HuH-7 (cell line): ENCODE measurements around the gene COL20A1.

ENCODE experiments used
- DNase-seq: peaks from one replicate; pipeline ENCODE4 v3.0.0; 2011; ENCODE audit warnings: low spot score

COL20A1 gene

DNA sequence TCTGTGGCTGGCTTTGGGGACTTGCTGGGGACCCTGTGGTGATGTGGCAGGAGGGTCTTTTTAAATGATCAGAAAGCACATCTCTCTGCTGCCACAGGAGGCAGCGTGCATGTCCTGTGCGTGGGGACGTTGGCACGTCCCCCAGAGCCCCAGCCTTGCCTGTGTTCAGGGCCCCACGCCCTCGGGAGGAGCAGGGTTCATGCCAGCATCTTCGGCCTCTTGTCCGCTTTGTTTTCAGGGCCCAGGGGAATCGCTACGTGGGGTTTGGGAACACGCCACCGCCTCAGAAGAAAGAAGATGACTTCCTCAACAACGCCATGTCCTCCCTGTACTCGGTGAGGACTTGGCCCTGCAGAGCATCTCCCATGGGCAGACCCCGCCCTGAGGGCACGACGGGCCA is 14.3 kb upstream of the COL20A1 start:
- DNase-seq, result no peak

DNA sequence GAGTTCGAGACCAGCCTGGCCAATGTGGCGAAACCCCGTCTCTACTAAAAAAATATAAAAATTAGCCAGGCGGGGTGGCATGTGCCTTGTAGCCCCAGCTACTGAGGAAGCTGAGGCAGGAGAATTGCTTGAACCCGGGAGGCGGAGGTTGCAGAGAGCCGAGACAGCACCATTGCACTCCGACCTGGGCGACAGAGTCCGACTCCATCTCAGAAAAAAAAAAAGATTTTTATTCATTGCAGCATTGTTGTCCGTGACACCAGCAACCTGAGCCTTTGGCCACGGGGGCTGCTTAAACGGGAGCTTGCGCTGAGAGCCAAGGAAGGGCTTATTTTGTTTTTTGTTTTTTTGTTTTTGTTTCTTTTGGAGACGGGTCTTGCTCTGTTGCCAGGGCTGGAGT is 13.1 kb upstream of the COL20A1 start:
- DNase-seq, result no peak

DNA sequence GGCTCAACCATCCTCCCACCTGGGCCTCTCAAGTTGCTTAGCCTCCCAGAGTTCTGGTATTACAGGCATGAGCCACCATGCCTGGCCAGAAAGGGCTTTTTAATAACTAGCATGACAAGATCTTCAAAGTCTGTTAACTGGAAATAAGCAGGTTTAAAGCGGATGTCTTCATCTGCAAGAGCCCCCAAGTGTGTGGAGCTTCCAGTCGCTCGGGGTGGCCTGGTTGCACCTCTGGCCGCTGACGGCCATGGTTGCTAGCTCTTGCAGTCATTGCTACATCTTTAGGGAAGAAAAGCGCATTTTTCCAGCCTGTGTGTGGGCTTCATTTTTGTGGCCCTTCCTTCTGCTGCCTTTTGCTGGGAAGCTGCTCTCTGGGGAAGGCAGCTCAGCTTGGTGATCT is 12.6 kb upstream of the COL20A1 start:
- DNase-seq, result no peak

DNA sequence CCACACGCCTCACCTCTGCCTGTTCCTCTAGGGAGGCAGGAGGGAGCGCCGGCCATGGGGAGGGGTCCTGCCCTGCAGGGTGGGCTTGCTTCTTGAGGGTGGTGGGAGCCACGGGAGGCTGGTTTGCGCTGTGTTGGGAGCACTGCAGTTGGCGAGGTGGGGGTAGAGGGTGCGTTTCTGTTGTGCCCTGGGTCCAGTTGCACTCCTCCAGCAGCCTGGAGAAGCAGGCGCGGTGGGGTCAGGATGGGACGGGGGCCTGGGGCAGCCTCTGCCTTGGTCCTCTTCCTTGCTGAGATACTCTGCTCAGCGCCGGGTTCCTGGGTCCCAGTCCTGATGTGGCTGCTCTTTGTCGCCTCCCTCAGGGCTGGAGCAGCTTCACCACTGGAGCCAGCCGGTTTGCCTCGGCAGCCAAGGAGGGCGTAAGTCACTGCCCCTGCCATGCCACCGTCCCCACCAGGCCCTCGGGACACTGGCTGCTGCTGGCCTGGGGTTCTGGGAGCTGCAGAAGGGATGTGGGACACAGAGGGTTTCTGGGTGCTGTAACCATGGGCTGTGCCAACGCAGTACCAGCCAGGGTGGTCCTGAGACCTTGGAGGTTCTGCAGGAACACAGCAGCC is 11.9 kb upstream of the COL20A1 start:
- DNase-seq, result peak; percentile 77

DNA sequence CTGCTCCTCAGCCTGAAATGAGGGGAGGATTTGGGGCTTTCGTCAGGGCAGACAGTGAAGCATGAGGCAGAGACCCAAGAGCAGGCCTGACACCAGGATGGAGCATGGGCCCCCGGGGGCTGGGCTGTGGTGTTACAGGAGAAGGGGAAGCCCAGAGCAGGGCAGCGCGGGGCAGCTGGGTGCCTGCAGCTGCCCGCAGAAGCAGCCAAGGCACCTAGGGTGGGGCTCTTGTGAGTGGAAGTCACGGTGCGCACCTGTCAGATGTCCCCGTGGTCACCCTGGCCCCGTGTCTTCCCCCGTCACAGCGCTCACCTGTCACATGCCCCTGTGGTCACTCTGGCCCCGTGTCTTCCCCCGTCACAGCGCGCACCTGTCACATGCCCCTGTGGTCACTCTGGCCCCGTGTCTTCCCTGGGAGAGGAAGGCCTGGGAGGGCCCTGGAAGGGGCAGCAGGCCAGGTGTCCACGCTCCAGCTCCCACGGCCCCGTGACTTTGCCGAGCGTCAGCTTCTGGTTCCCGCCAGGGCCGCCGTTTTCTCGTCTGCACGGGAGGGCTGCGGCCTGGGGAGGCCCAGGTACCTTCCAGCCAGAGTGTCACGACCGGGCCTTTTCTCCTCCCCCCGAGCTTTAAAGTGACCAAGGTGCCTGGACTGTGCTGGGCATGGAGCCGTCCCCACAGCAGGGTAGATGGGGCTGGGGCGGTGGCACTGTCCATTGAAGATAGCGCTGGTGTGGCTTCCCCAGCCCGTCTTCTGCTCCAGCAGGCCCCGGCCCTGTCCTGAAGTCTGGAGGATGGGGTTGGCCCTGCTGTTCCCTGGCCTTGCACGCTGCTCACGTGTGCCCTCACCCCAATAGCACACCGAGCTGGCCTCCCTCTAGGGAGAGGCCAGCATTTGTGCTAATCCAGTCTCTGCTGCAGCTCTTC is 11.0 kb upstream of the COL20A1 start:
- DNase-seq, result no peak

DNA sequence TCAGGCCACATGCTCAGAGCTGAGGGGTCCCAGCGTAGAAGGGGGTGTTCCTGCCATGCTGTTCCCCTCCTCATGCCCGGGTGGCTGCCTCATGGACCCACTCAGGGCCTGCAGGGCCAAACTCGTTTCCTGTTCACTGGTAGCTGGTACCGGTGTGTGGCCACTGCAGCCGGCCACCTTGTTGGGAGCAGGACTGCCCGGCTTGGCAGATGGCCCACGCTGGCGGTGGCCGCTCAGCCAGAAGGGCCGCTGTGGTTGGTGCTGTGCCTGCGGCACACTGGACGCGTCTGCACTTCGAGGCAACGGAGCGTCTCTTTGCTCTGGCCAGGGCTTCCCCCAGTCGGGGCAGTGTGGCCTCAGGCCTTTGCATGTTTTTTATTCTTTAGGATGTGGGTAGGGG is 10.0 kb upstream of the COL20A1 start:
- DNase-seq, result no peak

DNA sequence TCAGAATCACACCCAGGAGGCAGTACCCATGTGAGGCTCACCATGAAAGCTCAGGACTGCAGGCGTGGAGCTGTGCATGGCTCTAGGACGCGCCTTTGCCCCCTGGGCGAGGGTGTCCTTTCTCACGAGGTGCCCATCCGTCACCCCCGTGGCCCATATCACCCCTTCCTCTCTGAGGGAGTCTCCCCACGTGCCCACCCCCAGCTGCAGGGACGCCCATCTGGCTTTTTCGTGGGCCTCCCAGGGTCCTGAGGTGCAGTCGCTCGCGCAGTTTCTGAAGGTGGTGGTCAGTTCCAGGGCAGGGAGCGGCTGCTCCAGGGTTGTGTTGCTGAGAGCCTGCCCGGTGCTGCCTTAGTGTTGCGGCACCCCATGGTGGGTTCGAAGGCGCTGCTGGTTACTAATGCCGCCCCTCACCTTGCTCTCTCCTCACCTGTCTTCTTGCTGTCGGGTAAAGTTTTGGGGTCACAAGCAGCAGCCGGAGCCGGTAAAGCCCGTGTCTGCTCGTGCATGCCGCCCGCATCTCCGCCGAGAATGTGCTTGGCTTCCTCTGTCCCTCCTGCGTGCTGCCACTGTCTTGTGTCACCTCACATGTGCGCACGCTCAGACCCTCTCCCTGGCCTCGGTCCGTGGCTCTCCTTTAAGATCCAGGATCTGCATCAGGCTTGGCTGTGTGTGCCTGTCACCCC is 9.4 kb upstream of the COL20A1 start:
- DNase-seq, result no peak

DNA sequence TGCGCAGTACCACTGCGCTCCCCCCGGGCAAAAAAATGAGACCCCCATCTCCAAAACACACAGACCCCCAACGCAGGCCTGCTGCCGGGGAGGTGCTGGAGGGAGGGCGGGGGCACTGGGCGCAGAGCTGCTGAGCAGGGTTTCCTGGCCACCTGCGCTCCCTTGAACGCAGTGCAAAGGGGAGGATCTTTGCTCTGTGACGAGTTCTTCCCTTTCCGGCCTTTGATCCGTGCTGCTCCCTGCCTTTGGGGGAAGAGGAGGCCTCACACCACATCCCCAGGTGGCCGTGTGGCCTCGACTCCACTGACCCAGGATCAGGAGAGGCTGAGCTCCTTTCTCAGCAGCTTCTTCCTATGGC is 8.9 kb upstream of the COL20A1 start:
- DNase-seq, result no peak

DNA sequence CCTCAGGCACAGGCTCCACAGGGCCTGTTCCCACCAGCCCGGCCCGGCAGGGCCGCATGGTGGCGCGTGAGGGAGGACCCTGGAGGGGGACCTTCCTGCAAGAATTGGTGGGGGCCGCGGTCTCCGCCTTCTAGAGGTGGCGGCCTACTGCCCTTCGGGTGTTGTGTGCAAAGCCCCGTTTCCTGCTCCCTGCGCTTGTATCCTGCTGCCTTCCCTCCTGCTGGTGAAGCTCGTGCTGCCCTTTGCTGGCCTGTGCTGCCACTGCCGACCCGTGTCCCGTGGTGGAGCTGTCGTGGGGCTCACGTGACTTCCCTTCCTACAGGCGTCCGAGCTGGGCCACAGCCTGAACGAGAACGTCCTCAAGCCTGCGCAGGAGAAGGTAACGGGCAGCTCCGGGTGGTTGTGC is 8.4 kb upstream of the COL20A1 start:
- DNase-seq, result no peak

DNA sequence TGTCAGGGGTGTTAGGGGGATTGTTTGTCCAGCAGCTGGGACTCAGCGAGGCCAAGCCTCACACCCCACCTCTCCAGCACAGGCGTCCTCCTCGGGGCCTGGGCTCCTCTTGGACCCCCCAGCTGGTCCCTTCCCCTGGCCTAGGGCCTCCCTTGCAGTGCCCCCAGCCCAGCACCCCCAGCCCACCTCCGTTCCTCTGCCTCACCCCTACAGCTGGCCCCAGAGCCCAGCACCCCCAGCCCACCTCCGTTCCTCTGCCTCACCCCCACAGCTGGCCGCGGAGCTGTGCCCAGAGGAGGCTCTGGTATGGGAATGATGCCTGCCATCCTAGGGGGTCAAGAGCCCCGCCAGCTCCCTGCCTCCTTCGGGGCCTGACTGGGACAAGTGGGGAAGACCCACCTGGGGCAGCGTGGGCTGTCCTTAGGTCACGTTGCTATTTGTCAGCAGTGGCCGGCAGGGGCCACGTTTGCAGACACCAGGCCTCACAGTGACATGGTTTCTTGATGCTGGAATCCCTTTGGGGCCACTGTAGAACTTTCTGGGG is 7.9 kb upstream of the COL20A1 start:
- no peak for DNase-seq

DNA sequence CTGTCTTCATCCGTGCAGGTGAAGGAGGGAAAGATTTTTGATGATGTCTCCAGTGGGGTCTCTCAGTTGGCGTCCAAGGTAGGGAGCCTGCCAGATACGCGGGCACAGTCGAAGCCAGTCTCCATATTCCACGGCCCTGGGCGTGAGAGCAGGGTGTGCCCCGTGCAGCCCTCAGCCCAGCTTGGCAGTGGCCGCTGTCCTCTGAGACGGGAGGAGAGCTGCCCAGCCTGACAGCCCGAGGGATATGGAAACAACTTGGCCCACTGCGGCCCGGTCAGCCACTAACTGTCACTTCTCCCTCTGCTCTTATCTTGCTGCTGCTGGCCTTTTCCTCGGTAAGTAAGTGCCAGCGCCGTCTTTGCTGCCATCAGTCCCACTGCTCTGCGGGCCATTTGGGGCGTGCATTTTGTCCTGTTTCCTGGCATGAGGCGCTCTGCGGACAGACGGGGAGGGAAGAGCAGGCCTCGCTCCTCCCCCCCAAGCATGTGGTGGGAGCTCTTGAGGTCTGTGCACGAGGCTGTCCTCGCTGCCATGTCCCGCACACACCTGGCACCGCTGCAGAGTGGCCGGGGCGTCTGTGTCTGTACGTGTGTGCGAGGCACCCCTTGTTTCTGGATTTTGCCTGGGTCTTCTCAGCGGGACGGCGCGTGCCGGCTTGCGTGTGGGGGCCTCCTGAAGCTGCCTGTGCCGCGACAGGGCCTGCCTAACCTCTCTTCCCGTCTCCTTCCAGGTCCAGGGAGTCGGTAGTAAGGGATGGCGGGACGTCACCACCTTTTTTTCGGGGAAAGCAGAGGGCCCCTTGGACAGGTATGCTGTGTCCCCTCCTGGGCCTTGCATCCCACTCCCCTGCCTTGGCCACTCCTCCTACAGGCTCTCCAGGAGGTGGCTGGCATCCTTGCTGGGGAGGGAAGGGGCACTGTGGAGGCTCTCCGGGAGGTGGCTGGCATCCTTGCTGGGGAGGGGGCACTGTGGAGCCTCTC is 7.1 kb upstream of the COL20A1 start:
- DNase-seq, result no peak

DNA sequence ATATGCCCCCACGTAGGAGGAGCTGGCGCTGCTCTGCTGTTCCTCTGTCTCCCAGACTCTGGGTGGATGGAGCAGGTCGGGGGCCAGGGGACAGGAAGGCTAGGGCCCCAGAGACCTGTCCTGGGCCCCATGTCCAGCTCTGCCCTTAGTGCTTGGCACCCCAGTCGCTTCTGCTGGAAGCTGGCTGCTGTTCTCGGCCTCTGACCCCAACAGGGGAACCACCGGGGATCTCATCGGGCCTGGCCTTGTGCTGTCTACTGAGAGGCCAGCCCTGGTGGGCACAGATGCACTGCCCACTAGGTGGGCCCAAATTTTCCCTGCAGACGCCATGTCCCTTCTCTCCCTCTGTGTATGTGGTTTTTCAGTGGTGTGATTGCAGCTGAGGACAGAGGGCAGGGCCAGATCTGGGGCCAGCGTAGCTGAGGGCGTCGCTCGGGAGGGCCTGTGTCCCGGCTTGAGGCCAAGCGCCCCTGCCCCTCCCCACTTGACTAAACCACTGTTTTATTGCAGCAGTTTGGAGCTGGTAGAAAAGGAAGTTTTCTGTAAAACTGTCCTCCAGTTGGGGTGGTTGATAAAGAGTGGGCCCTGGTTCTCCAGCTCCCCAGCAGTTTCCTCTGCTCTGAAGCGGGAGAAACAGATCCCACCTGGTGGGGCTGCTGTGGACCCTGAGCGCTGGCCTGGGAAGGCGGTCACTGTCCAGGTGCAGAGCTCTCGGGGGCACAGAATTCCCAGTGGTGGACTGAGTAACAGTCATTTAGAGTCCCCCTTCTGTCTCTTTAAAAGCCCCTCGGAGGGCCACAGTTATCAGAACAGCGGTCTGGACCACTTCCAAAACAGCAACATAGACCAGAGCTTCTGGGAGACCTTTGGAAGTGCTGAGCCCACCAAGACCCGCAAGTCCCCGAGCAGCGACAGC is 5.9 kb upstream of the COL20A1 start:
- no peak for DNase-seq

DNA sequence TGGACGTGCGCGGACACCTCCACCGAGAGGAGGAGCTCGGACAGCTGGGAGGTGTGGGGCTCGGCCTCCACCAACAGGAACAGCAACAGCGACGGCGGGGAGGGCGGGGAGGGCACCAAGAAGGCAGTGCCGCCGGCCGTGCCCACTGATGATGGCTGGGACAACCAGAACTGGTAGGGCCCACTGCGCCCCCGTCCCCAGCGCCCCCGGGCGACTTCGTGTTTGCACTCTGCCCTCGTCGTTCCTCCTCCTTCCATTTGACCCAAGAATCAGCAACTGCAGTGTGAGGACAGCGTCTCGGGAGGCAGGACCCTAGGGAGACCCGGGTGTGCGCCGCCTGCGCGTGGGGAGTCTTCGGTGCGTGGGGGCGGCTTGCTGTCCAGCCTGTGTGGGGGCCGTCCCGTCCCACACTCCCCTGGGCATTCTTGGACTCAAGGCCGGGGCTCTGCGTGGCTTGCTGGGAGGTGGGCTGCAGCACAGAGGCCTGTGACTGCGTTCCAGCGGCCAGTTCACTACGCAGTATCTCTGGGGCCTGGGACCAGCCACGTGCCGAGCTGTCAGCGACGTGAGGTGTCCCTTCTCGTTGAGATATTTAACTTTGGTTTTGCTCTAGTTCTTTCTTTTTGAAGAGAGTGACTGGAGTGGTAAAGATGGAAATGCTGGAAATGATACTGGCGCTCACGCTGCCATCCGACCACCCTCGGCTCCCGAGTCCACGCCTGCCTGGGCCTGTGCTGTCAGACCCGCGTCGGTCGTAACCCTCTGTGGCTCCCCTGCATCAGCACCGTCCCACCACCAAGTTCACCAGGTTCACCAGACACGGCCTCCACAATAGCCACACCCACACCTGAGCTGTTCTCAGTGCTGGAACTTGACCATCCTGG is 5.0 kb upstream of the COL20A1 start:
- DNase-seq, result no peak

DNA sequence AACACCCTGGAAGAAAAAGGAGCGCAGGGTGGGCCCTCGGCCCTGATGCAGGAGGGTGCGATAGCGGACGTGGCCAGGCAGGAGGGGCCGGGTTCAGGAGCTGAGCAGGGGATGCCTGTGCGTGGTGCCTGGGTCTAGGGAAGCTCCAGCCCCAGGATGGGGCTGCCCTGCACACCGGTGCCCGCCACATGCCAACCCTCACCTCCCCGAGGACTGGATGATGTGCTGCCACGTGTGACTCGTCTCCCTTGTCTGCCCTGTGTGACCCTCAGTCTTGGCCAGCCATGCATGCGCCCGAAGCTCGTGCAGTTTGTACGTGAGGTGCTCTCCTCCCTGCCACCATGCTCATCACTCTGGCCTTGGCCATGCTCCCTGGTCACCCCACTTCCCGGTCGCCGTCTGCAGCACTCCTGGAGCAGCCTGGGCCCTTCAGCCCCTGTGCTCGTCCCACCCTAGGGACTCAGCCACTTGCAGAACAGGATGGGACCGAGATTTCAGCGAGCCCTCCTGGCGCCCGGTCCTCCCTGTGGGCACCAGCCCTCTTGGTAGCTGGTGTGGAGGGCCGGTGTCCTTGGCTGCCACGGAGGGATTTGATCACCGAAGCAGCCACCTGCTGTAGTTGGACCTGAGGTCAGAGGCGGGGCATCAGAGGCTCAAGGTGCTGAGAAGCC is 4.3 kb upstream of the COL20A1 start:
- no peak for DNase-seq

DNA sequence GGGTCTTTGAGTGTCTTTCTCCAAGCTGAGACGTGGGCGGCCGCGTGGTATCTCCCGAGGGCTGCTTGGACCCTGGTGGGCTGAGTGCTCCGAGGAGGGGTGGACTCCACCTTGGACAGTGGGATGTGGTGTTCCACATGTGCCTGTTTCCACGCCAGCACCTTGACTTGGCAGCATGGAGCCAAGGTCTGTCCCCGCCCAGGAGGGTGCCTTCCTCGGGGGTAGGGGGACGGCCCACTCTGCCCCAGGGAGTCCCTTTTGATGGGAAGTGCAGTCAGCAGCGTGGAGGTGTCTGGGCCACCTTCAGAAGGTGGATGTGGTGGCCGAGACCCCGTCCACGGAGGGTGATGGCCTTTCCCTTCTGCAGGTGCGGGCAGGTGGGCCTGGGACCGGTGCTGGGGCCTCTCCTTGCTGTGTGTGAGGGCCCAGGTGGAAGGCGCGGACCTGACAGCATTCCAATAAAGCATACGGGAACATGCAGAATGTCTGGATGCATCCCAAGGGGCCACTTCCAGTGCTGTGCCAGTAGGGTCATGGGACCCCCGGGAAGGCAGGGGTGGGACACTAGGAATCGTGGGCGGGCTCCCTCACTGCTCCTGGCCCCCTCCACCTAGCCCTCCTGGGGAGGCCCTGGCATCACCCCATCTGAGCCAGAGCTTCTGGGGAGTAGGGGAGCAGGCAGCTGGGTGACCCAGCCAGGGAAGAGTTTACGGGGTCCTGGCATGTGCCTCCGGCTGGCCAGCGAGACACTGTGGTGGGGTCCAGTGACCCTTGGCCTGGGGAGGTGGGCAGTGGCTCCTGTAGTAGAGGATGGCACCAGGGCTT is 3.5 kb upstream of the COL20A1 start:
- DNase-seq, result no peak

DNA sequence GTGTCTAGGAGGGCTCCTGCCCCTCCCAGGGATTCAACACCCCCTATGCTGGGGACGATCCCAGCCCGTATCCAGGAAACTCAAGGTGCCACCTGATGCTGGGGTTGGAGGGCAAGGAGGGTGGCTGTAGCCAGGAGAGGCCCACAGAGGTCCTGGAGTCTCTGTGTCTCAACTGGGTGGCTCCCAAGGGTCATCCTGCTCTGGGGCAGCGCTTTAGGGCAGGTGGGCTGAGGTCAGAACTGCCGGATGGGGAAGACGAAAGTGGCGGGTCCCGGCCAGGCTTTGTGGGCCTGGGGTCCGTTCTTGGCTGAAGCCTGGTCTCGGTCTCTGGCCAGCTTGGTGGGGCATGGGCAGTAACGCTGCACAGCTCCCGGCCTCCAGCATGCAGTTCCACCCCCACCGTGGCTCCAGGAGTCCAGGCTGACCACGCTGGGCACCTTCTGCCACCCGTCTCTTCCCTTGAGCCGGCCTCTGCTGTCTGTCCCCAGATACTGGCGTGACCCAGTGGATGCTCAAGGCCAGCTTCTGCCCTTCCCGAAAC is 2.8 kb upstream of the COL20A1 start:
- no peak for DNase-seq

DNA sequence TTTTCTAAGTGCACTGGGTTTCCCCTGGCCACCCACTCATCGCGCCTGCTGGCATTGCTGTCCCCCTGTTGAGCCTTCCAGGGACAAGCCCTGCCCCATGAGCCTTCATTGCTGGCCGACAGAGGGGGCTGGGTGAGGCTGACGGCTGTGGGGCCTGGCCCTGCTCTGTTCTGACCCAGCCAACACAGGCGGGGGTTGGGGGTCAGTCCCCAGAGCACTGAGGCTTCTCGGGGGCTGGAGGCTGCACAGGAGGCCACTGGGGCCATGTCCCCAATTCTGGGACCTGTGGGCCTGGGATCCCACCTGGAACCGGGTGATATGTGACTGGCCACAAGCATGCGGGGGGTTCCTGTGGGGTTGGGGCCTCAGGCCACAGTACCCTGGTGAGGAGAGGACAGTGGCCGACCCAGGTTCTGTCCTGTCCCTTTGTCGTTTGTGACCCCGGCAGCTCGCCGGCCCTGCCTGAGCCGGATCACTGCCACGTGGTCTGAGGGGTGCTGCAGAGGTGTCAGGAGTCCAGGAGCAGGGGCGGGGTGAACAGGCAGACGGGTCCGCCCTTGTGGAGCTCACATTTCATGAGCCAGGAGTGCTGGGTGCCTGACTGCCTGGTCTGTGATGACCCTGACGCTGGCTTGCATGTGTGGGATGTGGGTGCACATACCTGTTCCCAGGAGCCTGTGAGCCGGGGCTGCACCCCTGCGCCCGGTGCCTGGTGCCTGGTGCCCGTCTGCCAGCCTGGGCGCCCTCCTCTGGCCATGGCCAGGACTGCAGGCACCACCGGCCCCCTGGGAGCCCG is 2.1 kb upstream of the COL20A1 start:
- DNase-seq, result peak; percentile 91
